Stimulated activated CD4-positive, alpha-beta T cell treated with anti-CD3 and anti-CD28 coated beads, Interleukin-4, amount 100 ng/mL, for 1 hour (primary cell): ENCODE data around the gene FBL.
A peak's percentile ranks its signal among the peaks of the same experiment; 100 is the strongest.
"Not testable (repeated sequence)": the region's sequence is repeated elsewhere in the genome, so short reads cannot be mapped to it uniquely, and the experiment has no call there.

ENCODE experiments used
- DNase-seq: peaks from one replicate; pipeline ENCODE4 v3.0.0-alpha.2; 2020

The FBL gene

DNA sequence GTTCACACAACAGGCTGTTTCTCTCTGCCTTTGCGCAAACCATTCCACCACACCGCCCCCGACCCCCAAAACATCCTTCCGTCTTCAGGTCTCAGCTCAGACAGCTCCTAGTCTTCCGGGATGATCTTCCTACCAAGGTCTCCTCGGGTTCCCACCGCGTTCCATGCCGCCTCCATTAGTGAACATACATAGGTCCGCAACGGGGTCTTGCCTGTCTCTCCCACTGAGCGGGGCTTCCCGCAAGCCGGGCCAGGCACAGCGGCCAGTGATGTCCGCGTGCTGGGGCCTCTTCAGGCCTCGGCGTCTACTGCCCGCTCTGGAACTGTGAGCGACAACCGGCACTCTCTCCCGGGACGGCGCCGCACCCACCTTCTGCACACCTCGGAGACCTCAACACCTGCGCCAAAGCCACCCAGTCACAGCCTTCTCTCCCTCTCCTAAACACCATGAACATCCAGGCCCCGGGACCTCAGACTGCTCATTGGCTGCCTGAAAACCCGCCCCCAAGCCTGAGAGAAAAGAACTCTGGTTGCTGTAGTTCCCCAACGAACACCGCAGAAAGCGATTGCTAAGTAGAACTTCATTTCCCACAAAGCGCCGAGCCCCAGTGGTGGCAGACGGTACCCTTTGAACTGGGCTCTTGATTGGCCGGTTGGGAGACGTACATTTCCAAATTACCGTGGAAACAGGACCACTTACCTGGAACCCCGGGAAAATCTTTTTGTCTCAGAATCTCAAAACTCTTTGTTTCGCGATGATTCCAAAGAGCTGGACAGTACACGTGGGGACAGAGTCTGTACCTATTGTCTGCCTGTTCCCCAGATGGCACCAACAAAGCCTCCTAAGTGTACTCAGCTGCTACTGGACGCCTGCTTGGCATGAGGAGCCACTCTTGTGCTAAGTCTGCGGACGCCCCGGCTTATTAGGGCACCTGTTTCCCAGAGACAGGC is 21.8 kb downstream of the FBL start:
- peak; percentile 81 for DNase-seq

DNA sequence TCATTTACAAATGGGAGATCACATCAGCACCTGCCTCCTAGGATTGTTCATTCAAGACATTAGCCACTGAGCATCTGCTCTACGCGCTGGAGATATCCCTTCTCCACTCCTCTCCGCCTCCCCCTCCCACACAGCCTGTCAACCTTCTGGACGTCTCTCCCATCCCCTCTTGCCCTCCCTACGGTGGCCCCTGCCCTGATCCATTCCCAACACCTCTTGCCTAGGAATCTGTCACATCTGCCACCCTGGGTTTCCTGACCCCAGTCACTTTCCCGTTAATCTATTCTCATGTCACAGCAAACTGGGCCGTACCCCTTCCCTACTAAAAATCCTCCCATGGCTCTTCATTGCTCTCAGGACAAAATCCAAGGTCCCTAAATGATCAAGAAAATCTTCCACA is 22.5 kb downstream of the FBL start:
- DNase-seq: no peak

DNA sequence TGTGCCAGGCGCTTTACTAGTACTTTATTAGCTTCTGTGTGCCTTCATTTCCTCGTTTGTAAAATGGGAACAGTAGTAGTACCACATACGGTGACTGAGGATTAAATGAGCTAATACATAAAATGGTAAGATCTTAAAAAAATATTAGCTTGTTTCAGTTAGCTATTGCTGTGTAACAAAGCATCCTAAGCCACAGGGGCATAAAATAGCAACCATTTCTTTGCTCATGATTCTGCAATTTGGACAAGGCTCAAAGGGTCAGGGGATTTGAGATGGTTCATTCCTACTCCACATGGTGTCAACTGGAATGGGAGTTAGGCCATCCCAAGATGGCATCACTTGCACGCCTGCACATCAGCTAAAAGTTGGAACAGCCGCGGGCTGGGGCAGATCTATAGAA is 25.5 kb downstream of the FBL start:
- DNase-seq: no peak

DNA sequence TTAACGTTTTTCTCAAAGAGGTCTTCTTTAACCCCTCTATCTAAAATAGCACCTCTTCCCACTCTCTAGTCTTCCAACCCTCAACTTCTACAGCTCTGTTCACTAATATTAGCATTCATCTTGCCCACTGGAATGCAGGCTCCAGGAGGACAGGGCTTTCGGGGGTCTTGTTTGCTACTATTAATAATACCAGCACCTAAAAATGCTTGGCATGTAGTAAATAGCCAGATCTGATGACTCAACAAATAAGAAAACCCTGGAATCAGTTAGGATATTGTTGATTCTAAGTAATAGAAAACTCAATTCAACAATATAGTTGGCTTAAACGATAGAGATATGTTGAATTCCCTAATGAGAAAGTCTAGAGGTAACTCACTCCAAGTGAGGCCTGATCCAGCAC is 26.4 kb downstream of the FBL start:
- DNase-seq: no peak

DNA sequence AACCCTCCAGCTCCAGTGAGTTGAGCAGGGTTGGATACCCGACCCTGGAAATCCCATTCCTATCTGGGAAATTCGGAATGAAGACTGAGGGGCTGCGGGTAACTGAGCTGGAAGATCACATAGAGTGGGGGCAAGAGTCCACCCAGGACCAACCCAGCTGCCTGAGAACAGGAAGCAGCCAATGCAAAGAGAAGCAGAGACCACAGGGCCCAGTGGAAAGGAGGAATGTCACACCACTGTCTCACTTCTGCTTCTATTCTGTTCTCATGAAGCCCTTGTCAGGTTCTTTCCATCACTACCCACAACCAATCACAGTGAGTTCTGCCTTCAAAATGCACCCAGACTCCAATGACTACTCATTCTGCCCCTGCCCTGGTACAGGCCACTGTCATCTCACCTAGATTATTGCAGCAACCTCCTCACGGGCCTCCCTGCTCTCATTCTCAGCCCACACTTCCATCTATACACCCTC is 27.5 kb downstream of the FBL start:
- no peak for DNase-seq

DNA sequence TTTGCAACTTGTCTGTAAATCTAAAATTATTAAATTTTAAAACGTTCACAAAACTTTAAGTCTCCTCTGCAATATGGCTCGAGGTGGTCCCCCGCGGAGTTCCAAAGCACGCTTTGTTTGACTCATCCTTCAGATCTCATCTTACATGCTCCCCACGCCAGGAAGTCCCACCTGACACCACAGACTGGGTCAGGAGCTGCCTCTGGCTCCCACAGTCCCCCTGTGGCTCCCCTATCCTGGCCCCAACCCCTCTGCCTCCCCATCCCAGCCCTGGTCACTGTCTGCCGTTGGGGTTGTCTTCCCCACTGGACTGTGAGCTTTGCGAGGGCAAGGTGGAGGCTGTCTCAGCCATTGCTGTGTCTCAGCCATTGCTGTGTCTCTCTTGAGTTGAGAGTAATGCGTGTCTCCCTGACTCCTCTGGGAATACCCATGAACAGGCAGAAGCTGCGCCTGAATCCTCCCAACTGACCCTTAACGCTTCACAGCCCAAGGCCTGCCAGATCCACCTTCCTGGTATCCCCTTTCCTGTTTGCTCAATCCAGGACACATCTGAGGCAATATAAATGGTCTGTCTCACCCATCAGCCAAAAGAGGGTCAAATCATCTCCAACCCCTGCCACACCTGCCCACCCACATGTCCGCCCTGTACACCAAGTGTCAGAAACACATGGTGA is 28.2 kb downstream of the FBL start:
- DNase-seq: no peak

DNA sequence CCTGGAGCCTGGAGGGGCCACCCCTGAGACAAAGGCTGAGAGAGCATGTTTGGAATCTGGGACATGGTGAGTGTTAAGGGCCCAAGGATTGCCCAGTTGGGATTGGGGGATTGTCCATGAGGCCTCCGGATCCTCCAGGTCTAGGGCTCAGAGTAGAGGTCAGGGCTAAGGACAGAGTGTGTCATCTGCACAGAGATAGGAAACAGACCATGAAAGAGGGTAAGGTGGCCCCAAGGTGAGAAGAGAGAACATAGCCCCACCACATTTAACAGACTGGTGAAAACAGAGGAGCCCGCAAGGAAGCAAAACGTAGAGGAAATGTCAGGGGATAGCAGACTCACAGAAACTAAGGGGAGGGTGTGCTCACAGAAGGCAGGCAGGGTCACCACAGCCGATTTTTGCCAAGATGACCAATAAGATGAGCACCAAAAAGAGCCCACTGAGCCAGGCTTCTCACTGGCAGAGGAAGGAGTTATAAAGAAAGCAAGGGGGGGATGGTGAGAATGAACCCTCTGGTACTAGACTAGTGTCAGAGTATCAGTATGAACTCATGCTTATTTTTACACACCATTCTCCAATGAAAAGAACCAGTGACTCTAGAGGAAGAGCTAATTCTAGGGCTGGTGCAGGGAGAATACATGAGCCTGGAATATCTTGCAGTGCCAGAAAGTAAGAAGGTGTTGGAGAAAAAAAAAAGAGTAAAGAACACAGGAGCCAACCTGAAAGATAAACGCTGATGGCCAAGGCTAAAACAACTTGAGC is 29.7 kb downstream of the FBL start:
- DNase-seq: no peak

DNA sequence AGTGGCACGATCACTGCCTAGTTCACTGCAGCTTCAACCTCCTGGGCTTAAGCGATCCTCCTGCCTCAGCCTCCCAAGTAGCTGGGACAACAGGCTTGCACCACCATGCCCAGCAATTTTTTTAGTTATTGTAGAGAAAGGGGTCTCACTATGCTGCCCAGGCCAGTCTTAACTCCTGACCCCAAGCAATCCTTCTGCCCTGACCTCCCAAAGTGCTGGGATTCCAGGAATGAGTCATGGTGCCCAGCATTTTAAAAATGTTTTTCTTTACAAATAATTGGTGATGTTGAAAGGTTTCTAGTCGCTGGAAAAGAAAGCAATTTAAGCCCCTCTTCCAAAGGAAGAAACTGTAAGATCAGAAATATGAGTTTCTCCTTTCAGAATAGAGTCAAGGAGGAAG is 31.6 kb downstream of the FBL start:
- DNase-seq: no peak

DNA sequence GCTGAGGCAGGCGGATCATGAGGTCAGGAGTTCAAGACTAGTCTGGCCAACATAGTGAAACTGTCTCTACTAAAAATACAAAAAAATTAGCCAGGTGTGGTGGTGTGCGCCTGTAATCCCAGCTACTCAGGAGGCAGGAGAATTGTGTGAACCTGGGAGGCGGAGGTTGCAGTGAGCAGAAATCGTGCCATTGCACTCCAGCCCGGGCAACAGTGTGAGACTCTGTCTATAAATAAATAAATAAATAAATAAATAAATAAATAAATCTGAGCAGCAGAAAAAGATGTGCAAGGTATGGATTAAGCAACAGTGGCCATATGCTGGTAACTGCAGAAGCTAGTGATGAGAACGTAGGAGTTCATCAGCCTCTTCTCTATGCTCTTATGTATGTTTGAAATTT is 32.1 kb downstream of the FBL start:
- DNase-seq: not testable (repeated sequence)

DNA sequence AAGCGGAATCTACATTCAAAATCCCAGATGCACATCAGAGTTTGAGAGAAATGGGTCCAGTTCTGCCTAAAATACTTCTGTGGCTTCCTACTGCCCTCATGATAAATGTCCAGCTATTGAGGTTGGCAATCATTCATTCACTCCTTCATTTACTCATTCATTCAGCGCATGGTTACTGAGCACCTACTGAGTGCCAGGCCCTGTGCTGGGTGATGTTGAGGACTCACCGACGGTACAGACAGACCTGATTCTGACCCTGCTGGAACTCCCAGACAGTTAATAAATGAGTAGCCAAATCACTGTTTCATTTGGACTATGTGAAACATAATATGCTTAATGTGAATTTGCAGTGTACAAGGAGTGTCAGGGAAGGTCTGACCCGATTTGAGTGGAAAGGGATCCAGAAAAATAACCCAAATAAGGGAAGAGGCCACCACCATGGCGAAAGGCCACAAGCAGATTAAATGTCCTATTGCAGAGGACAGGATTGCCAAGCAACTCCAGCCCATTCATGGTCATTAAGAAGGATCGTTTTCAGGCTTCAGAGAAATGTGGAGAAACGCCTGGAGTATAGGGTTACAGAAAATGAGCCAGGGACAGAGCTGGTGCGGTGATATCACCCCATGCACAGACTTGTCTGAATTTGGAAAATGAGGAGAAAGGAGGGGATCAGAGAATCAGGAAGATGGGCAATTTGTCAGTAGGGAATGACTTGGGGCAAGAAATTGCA is 32.8 kb downstream of the FBL start:
- no peak for DNase-seq

DNA sequence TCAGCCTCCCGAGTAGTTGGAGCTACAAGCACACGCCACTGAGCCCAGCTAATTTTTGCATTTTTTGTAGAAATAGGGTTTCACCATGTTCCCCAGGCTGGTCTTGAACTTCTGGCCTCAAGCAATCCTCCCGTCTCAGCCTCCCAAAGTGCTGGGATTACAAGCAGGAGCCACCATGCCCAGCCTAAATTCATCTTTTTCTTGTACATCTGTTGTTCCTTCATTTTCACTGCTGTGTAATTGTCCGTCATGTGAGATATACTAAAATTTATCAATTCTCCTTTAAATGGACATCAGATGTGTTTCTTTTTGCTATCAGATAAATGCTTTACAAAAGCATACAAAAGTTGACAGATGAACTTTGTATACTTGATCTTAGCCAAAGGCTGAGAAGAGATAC is 35.1 kb downstream of the FBL start:
- DNase-seq: no peak

DNA sequence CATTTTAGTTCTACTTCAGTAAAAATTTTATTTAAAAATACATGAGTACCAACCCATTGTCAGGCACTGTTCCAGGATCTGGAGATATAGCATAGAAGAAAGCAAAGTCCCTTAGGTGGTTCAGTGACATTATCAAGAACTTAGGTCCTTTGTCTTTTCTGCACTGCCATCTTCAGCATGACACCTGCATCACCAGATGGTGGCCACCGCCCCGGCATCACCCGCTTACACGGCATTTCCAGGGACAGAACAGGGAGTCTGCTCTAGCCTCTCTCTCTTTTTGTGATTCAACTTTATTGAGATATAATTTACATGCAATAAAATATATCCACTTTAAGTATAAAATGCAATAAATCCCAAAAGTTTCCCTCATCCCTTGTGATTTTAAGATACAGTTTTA is 35.8 kb downstream of the FBL start:
- DNase-seq: no peak

DNA sequence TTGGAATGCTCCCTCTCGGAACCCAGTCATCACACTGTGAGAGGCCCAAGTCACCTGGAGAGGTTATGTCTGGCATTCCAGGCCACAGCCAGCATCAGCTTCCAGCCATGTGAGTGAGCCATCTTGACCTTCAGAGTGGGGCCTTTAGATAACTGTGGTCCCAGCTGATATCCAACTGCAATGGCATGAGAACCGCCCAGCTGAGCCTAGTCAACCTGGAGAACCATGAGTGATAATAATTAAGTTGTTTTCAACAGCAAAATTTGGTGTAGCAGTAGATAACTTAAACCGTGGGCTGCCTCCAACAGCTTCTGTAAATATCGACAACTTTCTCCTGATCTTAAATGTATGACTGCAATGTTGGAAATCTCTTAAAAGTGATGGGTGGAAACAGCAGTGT is 36.8 kb downstream of the FBL start:
- no peak for DNase-seq

DNA sequence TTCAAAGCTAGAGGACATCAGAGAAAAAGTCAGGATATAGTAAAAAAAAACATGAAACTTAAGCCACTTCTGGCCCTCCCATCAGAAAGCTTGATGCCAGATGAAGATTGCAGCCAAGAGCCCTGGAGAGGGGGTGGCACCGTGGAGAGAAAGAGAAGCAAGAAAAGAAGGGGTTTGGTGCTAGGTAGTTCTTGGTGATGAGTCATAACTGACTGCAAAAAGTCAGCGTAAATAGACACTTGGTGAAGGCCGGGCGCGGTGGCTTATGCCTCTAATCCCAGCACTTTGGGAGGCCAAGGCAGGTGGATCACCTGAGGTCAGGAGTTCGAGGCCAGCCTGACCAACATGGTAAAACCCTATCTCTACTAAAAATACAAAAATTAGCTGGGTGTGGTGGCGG is 37.5 kb downstream of the FBL start:
- not testable (repeated sequence) for DNase-seq

DNA sequence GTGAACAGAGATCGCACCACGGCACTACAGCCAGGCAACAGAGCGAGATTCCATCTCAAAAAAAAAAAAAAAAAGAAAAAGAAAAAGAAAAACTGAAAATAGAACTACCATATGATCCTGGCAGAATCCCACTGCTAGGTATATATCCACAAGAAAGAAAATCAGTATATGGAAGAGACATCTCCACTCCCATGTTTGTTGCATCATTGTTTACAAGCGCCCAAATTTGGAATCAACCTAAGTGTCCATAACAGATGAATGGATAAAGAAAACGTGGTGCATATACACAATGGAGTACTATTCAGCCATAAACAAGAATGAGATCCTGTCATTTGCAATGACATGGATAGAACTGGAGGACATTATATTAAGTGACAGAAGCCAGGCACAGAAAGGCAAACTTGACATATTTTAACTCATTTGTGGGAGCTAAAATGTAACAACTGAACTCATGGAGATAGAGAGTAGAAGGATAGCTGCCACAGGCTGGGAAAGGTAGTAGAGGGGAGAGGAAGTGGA is 38.3 kb downstream of the FBL start:
- DNase-seq: no peak

DNA sequence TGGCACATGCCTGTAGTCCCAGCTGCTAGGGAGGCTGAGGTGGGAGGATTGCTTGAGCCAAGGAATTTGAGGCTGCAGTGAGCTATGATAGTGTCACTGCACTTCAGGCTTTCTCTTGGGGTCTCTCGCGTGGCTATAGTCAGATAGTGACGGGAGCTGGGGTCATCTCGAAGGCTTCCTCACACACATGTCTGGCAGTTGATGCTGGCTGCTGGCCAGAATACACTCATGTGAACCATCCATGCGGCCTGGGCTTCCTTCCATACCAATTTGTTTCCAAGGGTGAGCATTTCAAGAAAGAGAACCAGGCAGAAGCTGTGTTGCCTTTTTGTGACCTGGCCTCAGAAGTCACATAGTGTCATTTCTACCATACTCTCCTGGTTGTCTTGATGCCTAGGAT is 41.1 kb downstream of the FBL start:
- DNase-seq: no peak

DNA sequence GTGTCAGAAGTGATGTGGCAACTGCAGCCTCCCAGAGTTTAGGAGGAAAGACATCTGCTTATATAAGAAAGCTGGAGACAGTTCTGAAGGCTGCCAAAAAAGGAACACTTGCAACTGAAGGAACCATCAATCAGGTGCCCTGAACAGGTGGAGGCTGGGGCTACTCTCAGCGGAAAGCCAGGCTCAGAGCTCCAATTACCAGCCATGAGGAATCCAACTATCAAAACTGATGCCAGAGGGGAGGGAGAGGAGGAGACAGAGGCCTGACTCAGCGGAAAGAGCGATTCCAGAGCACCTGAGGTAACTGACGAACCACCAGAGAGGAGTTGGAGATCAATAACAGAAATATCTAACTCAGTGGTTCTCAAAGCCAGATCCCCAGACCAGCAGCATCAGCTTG is 43.2 kb downstream of the FBL start:
- no peak for DNase-seq

DNA sequence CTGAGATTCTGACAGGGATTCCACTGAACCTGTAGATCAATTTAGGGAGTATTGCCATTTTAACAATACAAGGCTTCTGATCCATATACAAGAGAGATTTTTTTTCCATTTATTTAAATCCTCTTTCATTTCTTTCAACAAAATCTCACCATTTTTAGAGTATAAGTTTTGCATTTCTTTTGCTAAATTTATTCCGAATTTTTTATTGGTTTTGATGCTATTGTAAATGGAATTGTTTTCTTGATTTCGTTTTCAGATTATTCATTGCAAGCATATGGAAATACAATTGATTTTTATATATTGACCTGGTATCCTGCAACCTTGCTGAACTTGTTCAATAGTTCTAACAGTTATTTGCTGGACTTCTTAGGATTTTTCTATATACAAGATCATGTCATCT is 49.1 kb downstream of the FBL start:
- no peak for DNase-seq

DNA sequence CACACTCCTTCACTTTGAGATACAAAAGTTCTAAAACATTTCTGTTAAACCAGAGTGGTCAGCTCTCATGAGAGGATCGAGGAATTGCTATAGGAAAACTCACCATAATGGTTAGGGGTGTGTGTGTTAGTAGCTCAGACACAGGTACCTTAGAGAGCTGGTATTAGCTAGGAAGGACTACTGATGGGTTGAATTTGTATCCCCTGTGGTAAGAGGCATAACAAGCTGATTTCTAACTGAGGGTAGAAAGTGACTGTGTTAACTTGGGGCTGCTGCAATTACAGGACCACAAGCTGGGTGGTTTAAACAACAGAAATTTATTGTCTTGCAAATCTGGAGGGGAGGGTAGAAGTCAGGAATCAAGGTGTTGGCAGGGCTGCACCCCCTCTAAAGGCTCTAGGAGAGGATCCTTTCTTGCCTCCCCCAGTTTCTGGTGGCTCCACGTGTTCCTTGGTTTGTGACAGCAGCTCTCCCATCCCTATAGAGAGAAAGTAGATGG is 50.1 kb downstream of the FBL start:
- no peak for DNase-seq

DNA sequence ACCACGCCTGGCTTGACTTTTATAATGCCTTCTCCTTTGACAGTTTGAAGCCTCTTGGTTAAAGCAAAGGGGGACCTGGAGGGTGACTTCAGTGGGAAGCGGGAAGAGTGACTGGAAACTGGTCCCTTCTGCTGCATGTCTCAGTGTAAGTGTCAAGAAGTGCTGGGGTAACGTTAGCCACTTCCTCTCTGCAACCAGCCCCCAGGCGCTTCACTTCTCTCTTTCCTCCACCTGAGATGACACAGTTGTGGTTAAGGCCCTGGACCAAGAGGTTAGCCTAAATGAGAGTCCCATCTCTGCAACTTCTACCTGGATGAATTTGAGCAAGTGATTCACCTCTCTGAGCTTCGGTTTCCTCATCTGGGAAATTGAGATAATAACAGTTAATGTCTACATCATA is 51.2 kb downstream of the FBL start:
- no peak for DNase-seq

DNA sequence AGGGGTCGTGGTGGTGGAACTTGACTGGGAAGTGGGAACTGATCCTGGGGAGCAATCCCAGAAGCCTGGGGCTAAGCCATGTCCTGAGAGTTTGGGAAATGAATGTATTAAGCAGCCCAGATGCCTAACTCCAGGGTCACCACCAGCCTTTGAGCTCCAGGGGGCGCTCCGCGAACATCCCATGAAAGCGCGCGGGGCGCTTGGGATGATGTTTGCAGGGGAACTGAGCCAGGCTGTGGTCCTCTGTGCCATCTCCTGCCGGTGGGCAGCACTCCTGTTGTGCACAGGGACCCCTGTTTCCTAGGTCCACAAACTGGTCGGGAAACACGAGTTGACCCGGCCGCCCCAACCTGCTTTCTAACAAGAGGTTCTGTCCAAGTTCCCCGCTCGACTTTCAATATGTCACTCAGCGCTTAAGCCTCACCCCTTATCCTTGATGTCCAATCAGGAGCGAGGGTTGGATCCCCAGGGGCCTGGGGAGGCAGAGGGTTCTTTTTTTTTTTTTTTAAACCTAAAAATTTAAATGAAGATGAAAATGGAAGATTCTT is 53.1 kb downstream of the FBL start:
- DNase-seq: peak; percentile 74

DNA sequence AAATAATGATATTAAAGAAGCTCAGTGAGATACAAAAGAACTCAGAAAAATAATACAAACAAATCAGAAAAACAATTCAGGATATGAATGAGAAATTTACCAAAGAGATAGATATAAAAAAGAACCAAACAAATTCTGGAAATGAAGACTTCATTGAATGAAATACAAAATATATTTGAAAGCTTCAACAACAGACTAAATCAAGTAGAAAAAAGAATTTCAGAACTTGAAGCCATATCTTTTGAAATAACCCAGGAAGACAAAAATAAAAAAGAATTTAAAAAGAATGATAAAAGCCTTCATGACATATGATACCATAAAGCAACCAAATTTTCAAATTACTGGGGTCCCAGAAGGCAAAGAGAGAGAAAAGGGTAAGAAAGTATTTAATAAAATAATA is 57.9 kb downstream of the FBL start:
- no peak for DNase-seq
